GM23248 (cell line): ENCODE results near the gene ATG7. TPM values are rescaled to one million over a fixed set of nuclear protein-coding genes. Genes with fewer than 3 reads are reported as not detected.

Source experiments
- DNase-seq: peaks from one replicate; pipeline ENCODE4 v3.0.0-alpha.2; 2015
- H2AFZ ChIP-seq: fragments of 200-600 bp; sonication (generic); 2 replicates; pipeline ENCODE4 v1.6.1; 2016; ENCODE audit warnings: antibody characterized with exemption
- H3F3A ChIP-seq: fragments of 200-600 bp; sonication (generic); 2 replicates; pipeline ENCODE4 v1.6.1; 2016; ENCODE audit warnings: mild to moderate bottlenecking, antibody characterized with exemption, mixed run types; ENCODE audit not compliant: insufficient read depth
- H3K27ac ChIP-seq: fragments of 200-600 bp; sonication (generic); 2 replicates; pipeline ENCODE4 v1.5.1; 2016; ENCODE audit warnings: mild to moderate bottlenecking
- H3K27me3 ChIP-seq: fragments of 200-600 bp; sonication (generic); replicated peaks from 2 replicates; pipeline ENCODE4 v1.6.1; 2016; ENCODE audit warnings: mild to moderate bottlenecking; ENCODE audit not compliant: insufficient read depth
- H3K36me3 ChIP-seq: fragments of 200-600 bp; sonication (generic); 2 replicates; pipeline ENCODE4 v1.6.1; 2016; ENCODE audit warnings: low read depth, mild to moderate bottlenecking
- H3K4me1 ChIP-seq: fragments of 200-600 bp; sonication (generic); 2 replicates; pipeline ENCODE4 v1.6.1; 2016; ENCODE audit warnings: mild to moderate bottlenecking; ENCODE audit not compliant: insufficient read depth
- H3K4me2 ChIP-seq: fragments of 200-600 bp; sonication (generic); one replicate; pipeline ENCODE4 v1.6.1; 2016; ENCODE audit warnings: mild to moderate bottlenecking; ENCODE audit not compliant: unreplicated experiment
- H3K4me3 ChIP-seq: fragments of 200-600 bp; sonication (generic); 2 replicates; pipeline ENCODE4 v1.5.1; 2016; ENCODE audit warnings: mild to moderate bottlenecking
- H3K79me2 ChIP-seq: fragments of 200-600 bp; sonication (generic); 2 replicates; pipeline ENCODE4 v1.6.1; 2016; ENCODE audit warnings: mild to moderate bottlenecking; ENCODE audit not compliant: insufficient read depth
- H3K9ac ChIP-seq: fragments of 200-600 bp; sonication (generic); 2 replicates; pipeline ENCODE4 v1.6.1; 2016; ENCODE audit warnings: mild to moderate bottlenecking
- H3K9me2 ChIP-seq: fragments of 200-600 bp; sonication (generic); 2 replicates; pipeline ENCODE4 v1.6.1; 2016; ENCODE audit warnings: mixed run types, mild to moderate bottlenecking, moderate library complexity; ENCODE audit not compliant: insufficient read depth
- H3K9me3 ChIP-seq: fragments of 200-600 bp; sonication (generic); one replicate; pipeline ENCODE4 v1.6.1; 2017; ENCODE audit warnings: low read depth
- H4K20me1 ChIP-seq: fragments of 200-600 bp; sonication (generic); 2 replicates; pipeline ENCODE4 v1.6.0; 2016; ENCODE audit not compliant: insufficient read depth
- EZH2 ChIP-seq: fragments of 200-600 bp; sonication (generic); IDR thresholded peaks from 2 replicates; pipeline ENCODE4 v1.6.1; 2018; ENCODE audit warnings: antibody characterized with exemption, mild to moderate bottlenecking; ENCODE audit not compliant: insufficient read depth, poor library complexity, severe bottlenecking
- EZH2phosphoT487 ChIP-seq: fragments of 200-600 bp; sonication (generic); IDR thresholded peaks from 2 replicates; pipeline ENCODE4 v1.6.1; 2018; ENCODE audit warnings: antibody characterized with exemption, moderate library complexity, mild to moderate bottlenecking, low read depth; ENCODE audit not compliant: insufficient read depth
- WGBS, 2 experiments: methylation state at CpG; one replicate each; pipeline ENCODE4 v1.1.6; 2015 to 2017; ENCODE audit warnings: low lambda C conversion rate in 2 of 2, low coverage in 1 of 2; ENCODE audit errors: missing lambda C conversion rate in 2 of 2; 5-methylcytosine and 5-hydroxymethylcytosine counted together
- in situ Hi-C: fragments of 300-500 bp; cut with MboI; formaldehyde crosslinking; loops from 2 replicates; pipeline ENCODE4 v1.15.0; 2020
- polyA plus RNA-seq: library from polyadenylated mRNA; unstranded; fragments of >200 nt; fragmentation: Nextera tagmentation; extraction: Ambion mirVana; gene quantifications from 2 replicates; pipeline ENCODE4 v1.2.1, GENCODE V29; 2016
- total RNA-seq: library from RNA; depleted of rRNA; stranded (reverse); fragments of >200 nt; shearing (Covaris generic); gene quantifications from 2 replicates; pipeline ENCODE4 v1.2.3, GENCODE V29; 2014

The ATG7 gene
- total and polyA plus RNA-seq, 2 experiments from 2014 or later: 40.5 to 67.5 TPM

- Histone ChIP-seq H3K27ac (peak overlapping the region; percentile 17), H3K9me2 (no peaks in the 10 kb centered on the region), H3K9ac (0 out of 2 replicates have a peak overlapping the region, but pooled peaks have one; percentile 22), H3K4me3 (no peak overlapping the region), H3K9me3 (no peaks in the 10 kb centered on the region), H3K79me2 (no peaks in the 10 kb centered on the region; the same call in 1 of the 2 replicates), H3K4me1 (peaks cover 15% of the 10 kb centered on the region), H3K27me3 (no peaks in the 10 kb centered on the region), H3F3A (peaks cover 13% of the 10 kb centered on the region), H3K4me2 (no peak overlapping the region), H2AFZ (no peak overlapping the region), H4K20me1 (no peaks in the 10 kb centered on the region), H3K36me3 (no peaks in the 10 kb centered on the region)
- in situ Hi-C loops: no loop called here
- 21 to 25% methylated on average over 14 of the region's 14 CpGs for WGBS, 2 experiments
- DNase-seq: peak; percentile 80
- TF ChIP-seq EZH2phosphoT487 (no peak), EZH2 (no peak)
Observed at GRCh38 chr3:11452885-11453847, 181.0 kb downstream of the ATG7 start.

- Histone ChIP-seq H2AFZ (no peak overlapping the region), H3K9ac (no peak overlapping the region), H3K4me2 (no peak overlapping the region), H4K20me1 (no peaks in the 10 kb centered on the region), H3K9me2 (no peaks in the 10 kb centered on the region), H3K36me3 (no peaks in the 10 kb centered on the region), H3F3A (peaks cover 20% of the 10 kb centered on the region), H3K4me1 (peaks cover 25% of the 10 kb centered on the region), H3K9me3 (no peaks in the 10 kb centered on the region), H3K27me3 (no peaks in the 10 kb centered on the region), H3K79me2 (peaks cover 6% of the 10 kb centered on the region; the same call in 1 of the 2 replicates), H3K4me3 (no peak overlapping the region), H3K27ac (no peak overlapping the region)
- in situ Hi-C loops: no loop called here
- no peak for TF ChIP-seq EZH2phosphoT487
- no peak for TF ChIP-seq EZH2
- DNase-seq: peak; percentile 47
- WGBS, 2 experiments: 81 to 82% methylated on average over 5 of the region's 5 CpGs
Observed at GRCh38 chr3:11455956-11456355, 183.8 kb downstream of the ATG7 start.

- Histone ChIP-seq H3K36me3 (no peaks in the 10 kb centered on the region), H3K27me3 (no peaks in the 10 kb centered on the region), H3K27ac (no peak overlapping the region), H3K4me2 (no peak overlapping the region), H3K9me3 (no peaks in the 10 kb centered on the region), H3K9me2 (no peaks in the 10 kb centered on the region), H3K4me3 (no peak overlapping the region), H3K4me1 (peaks cover 25% of the 10 kb centered on the region), H2AFZ (no peak overlapping the region), H4K20me1 (no peaks in the 10 kb centered on the region), H3F3A (peaks cover 20% of the 10 kb centered on the region), H3K79me2 (peaks cover 7% of the 10 kb centered on the region; the same call in 1 of the 2 replicates), H3K9ac (no peak overlapping the region)
- in situ Hi-C loops: no loop called here
- 85 to 87% methylated on average over 4 of the region's 4 CpGs for WGBS, 2 experiments
- DNase-seq: no peak
- TF ChIP-seq EZH2: no peak
- no peak for TF ChIP-seq EZH2phosphoT487
Observed at GRCh38 chr3:11457135-11457534, 184.9 kb downstream of the ATG7 start.

GRCh38 chr3:11459186-11459824, 187.1 kb downstream of the ATG7 start:
- Histone ChIP-seq H2AFZ (no peak overlapping the region), H3K9me2 (no peaks in the 10 kb centered on the region), H3K4me2 (no peak overlapping the region), H3K9me3 (no peaks in the 10 kb centered on the region), H4K20me1 (no peaks in the 10 kb centered on the region), H3K4me3 (no peak overlapping the region), H3K36me3 (no peaks in the 10 kb centered on the region), H3K9ac (no peak overlapping the region), H3F3A (peaks cover 7% of the 10 kb centered on the region; the same call in 1 of the 2 replicates), H3K79me2 (peaks cover 7% of the 10 kb centered on the region; the same call in 1 of the 2 replicates), H3K27me3 (no peaks in the 10 kb centered on the region), H3K27ac (0 out of 2 replicates have a peak overlapping the region, but pooled peaks have one; percentile 17), H3K4me1 (peaks cover 10% of the 10 kb centered on the region; the same call in 1 of the 2 replicates)
- in situ Hi-C loops: no loop called here
- 67% methylated on average over 3 of the region's 3 CpGs for WGBS, 2 experiments
- TF ChIP-seq EZH2phosphoT487: no peak
- TF ChIP-seq EZH2: no peak
- peak; percentile 70 for DNase-seq
